H4 (cell line): Measurements from ENCODE around the gene MRPL36. TPM values are rescaled to one million over a fixed set of nuclear protein-coding genes. Genes with fewer than 3 reads are reported as not detected.

Source experiments
- DNase-seq: peaks from one replicate; pipeline ENCODE4 v3.0.0-alpha.2; 2015; ENCODE audit warnings: low spot score
- total RNA-seq: library from RNA; depleted of rRNA; stranded (reverse); fragments of >200 nt; shearing (Covaris generic); gene quantifications from 2 replicates; pipeline ENCODE4 v1.2.3, GENCODE V29; 2014; rRNA removed

Gene MRPL36
- total RNA-seq, 1 experiment from 2014 or later = 95.5 TPM

DNA sequence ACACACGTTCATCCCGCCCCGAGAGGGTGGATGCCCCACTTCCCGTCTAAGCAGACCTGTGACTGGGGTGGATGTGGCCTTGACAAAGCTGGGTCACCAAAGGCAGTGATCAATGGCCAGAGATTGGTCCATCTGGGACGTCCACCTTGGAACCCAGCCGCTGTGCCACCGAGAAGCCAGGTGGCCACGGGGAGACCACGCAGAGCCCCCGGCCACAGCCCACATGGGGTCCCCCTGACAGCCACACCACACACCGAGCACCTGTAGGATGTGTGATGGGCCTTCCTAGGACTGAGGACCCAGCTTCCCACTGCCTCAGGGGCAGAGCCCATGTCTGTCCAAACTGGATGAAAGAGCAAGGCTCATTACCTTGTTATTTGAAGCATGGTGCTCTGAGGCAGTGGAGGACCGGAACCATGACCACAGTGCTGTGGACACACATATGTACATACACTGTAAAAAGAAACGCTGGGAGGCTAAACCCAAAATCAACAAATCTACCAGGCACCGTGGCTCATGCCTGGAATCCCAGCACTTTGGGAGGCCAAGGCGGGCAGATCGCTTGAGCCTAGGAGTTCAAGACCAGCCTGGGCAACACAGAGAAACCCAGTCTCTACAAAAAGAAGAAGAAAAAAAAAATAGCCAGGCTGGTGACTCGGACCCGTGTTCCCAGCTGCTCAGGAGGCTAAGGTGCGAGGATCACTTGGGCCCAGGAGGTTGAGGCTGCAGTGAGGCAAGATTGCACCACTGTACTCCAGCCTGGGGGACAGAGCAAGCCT lies 50.1 kb downstream of the MRPL36 start:
- no peak for DNase-seq

DNA sequence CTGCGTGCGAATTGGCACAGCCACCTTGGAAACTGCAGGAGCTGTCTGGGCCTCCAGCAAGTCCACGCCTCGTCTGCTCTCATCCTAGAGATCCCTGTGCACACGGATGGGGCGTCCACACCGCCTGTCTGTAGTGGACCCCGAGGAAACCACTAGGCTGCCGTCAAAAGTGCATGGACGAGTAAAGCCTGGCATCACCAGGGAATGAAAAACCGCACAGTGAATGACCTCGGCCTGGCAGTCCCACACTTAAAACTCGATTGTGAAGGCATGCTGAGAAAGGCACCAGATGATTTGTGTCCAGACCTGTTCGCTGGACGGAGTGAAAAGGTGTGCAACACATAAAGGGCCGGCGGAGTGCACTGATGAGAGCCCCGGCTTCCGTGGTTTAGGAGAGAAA lies 50.8 kb downstream of the MRPL36 start:
- DNase-seq = no peak

Other genes starting within 250 kb of the MRPL36 start
- gene NDUFS6, start 1.6 kb upstream of the MRPL36 start, total RNA-seq = 85.8 and 88.0 TPM in 2 replicates
- gene IRX4, start 83.1 kb upstream of the MRPL36 start, total RNA-seq = not detected in 2 replicates